ENCODE measurements around the gene SPAG6. TPM values are rescaled to one million over a fixed set of nuclear protein-coding genes. Genes with fewer than 3 reads are reported as not detected.

SPAG6 gene
- total RNA-seq, 1 donor from 2014 or later, result 0.51 TPM

DNA sequence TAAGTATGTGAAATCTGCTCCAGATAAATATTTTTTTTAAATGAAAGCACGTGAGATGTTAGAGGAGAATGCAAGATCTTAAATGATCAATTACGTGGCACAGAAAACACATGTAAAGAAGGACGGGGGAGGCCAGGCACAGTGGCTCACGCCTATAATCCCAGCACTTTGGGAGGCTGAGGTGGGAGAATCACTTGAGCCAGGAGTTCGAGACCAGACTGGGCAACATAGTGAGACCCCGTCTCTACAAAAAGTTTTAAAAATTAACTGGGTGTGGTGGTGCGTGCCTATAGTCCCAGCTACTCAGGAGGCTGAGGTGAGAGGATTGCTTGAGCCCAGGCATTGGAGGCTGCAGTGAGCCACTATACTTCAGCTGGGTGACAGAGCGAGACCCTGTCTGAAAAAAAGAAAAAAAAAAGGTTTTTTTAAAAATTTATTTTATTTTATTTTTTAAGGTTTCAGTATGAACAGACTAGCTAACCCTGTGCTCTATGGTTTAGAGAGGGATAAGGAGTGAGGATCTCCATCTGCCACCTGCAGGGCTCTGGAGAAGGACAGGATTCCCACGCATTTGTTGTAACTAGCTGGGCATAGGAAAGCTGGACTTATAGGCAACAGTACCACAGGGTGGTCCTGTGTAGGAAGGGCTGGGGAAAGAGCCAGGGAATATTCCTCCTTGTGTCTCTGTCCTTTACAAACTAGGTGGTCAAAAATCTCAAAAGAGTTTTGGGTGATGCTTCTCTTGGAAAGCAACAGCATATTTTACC is 113.2 kb downstream of the SPAG6 start:
- no peak for DNase-seq (ENCODE audit: low spot score)

DNA sequence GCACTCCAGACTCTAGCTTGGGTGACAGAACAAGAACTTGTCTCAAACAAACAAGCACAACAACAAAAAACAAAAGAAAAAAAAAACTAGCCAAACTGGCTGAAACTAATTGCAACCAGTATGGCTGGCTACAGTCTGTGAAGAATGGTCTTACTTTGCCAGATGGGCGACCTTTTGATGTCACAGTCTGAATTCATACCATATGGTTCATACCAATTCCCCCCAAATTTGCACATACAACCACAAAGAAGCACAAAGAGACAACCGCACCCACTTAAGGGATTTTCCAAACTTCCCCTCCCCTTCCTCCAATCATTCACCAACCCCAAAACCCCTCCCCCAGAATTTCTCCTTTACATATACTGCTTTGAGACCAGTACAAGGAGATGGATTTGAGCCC is 114.2 kb downstream of the SPAG6 start:
- no peak for DNase-seq (ENCODE audit: low spot score)

DNA sequence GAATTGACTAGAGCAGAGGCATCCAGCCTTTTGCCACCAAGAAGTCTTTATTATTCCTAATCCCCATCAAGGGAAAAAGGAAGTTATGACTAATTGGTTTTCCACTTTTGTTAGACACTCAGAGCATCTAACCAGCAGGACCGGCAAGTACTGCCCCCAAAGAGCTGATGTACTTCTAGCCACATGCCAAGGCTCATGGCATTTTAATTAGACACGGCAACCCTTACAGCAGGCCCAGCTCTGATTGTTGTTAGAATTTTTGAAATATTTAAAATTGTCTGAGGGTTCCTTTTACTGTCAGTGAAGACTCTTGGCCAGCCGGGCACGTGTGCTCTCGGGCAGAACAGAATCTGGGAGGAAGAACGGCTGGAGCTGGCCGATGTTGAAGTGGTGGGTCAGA is 114.8 kb downstream of the SPAG6 start:
- DNase-seq (ENCODE audit: low spot score), result no peak

DNA sequence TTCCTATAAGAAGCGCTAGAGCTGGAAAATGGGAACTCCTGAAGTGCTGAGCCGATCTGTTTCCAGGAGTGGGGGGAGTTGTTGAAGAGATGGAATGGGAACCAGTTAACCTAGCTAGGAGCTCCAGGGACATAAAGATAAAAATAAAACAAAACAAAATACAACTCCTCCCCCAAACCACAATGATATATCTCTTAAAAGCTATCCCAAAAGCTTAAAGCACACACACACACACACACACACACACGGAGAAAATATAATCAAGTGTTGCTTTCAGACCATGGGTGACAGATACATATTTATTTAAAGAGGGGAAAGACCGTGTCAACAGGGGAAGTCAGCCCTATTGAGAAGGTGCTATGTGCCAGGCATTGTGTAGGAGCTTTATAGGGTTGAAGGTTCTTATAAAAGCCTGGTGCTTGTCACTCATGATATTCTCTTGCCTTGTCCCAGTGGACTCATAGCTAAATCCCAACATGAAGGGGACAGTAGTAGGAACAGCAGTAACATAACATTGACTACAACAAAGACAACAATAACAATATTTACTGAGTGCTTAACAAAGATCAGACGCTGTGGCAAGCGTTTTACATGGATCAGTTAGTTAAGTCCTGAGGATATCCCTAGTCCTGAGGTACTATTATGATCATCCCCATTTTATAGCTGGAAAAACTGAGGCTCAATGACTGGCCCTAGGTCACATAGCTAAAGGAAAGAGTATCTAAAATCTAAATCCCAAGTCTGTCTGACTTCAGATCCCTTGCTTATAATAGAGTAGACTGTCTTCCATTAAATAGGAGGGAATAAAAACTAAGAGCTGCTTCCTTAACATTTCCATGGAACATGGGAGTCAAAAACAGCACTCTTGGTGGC is 115.5 kb downstream of the SPAG6 start:
- no peak for DNase-seq (ENCODE audit: low spot score)

DNA sequence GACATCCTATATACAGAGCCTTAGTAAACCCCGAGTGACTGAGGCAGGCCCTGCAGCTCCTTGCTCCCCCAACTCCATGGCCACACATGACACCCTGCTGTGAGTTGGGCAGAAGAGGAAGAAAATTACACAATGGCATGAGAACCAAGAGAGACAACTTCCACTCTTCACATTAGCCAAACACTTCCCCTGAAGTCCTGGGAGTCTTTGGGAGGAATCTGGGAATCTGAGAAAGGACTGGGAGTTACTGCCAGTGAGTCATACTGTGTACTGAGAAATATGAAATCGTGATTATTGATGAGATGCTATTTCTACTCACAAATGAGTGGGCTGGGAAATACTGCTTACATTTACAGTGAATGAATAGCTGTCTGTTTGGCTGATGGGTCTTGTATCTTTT is 116.6 kb downstream of the SPAG6 start:
- no peak for DNase-seq (ENCODE audit: low spot score)

DNA sequence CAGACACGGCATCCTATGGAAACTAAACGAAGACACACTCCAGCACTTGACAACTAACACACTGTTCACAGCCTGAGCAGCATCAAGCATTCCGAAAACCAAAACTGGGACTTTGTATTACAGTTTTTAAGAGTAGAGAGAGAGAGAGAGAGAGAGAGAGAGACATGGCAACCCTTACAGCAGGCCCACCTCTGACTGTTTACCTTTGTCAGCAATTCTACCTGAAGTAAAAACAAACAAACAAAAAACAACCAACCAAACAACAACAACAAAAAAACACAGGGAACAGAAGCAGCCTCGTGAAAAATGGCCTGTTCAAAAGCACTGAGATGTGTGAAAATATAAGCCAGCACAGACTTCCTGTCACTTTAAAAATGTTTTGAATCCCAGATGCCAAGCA is 118.0 kb downstream of the SPAG6 start:
- no peak for DNase-seq (ENCODE audit: low spot score)

DNA sequence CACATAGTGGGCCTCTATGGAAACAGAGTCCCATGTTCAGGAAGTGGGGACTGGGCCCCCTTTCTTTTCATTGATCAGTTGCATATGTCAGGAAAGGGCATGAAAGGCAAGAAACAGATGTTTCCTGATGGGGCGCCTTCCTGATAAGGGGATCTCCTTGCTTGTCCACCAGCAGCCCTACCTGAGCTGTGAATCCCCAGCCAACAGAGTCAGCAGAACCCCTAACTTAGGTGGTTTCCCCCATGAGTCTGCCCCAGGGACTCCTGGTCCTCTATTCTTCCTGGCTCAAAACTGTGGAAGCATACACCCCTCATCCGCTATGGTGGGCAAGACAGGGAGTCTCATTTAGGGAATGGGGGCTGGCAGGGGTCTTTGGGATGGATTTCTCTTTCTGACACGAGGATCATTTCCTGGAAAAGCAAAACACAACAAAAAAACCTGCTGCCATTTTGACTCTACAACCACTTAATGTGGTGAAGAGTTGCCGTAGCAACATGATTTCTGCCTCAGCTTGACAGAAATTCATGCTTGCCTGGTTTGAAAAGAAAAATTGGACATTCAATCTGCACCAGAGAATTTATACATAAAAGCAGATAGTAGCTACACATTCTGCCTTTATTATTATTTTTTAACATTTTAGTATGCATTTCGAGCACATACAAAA is 119.8 kb downstream of the SPAG6 start:
- no peak for DNase-seq (ENCODE audit: low spot score)

DNA sequence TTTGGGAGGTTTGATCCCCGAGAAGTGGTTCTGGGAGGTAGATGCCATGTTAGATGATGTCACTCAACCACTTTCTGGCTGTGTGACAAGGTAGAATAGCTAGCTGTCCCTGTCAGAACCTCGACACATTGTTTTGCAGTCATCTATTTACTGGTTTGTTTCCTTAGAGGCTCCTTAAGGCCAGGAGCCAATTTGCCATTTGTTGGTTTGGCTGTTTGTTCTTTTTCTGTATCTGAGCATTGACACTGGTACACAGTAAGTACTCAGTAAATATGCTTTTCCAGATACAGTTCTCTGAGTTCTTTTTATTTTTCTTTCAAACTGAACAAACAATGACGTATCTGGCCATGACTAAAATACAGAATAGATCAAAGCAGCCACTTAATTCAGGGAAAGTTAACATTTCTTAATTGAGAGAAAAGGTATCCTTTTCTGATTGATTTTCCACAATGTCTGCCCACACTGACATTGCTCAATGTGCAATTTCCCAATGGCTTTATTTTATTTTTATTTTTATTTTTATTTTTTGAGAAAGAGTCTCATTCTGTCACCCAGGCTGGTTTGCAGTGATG is 121.6 kb downstream of the SPAG6 start:
- no peak for DNase-seq (ENCODE audit: low spot score)

Other genes with a start within 250 kb of the SPAG6 start
- not detected for gene EBLN1, start 127.5 kb upstream of the SPAG6 start, total RNA-seq
- 46.8 TPM for gene COMMD3, start 29.1 kb upstream of the SPAG6 start, total RNA-seq
- 58.1 TPM for gene BMI1, start 24.4 kb upstream of the SPAG6 start, total RNA-seq

All from mesenteric fat pad (tissue), 1 donor.